ENCODE measurements around the gene ELOB.

- TF ChIP-seq TAF1 (IDR thresholded peaks at IDR 0.05; ENCODE audit: low read depth, low read length) (no peak), EZH2 (IDR thresholded peaks at IDR 0.05; ENCODE audit: low read depth, low read length, severe bottlenecking) (no peak), SUZ12 (IDR thresholded peaks at IDR 0.05; ENCODE audit: low read length) (no peak), GTF2F1 (IDR thresholded peaks at IDR 0.05; ENCODE audit: borderline replicate concordance, low read depth, low read length) (no peak), CBX5 (IDR thresholded peaks at IDR 0.05; ENCODE audit: low read depth, low read length) (no peak), RFX5 (IDR thresholded peaks at IDR 0.05; ENCODE audit: borderline replicate concordance, low read depth, low read length) (no peak)
- TF ChIP-seq, protein P1, sequence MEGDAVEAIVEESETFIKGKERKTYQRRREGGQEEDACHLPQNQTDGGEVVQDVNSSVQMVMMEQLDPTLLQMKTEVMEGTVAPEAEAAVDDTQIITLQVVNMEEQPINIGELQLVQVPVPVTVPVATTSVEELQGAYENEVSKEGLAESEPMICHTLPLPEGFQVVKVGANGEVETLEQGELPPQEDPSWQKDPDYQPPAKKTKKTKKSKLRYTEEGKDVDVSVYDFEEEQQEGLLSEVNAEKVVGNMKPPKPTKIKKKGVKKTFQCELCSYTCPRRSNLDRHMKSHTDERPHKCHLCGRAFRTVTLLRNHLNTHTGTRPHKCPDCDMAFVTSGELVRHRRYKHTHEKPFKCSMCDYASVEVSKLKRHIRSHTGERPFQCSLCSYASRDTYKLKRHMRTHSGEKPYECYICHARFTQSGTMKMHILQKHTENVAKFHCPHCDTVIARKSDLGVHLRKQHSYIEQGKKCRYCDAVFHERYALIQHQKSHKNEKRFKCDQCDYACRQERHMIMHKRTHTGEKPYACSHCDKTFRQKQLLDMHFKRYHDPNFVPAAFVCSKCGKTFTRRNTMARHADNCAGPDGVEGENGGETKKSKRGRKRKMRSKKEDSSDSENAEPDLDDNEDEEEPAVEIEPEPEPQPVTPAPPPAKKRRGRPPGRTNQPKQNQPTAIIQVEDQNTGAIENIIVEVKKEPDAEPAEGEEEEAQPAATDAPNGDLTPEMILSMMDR (IDR thresholded peaks at IDR 0.05; ENCODE audit: control extremely low read depth in 1 of 3, insufficient read depth in 1 of 3, low read depth in 1 of 3, low read length in 3 of 3), result no peak
- TF ChIP-seq, protein P2, sequence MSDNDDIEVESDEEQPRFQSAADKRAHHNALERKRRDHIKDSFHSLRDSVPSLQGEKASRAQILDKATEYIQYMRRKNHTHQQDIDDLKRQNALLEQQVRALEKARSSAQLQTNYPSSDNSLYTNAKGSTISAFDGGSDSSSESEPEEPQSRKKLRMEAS (IDR thresholded peaks at IDR 0.05), result no peak
Observed at GRCh38 chr16:2819939-2820835, 43.1 kb upstream of the ELOB start.
